Neutrophil (primary cell): Measurements from ENCODE around the gene TIMM44.

Source experiments
- H3K27ac ChIP-seq: fragments of 200-600 bp; sonication (generic); 2 replicates; pipeline ENCODE4 v1.5.1; 2016; ENCODE audit warnings: mild to moderate bottlenecking, moderate library complexity
- H3K27me3 ChIP-seq: fragments of 200-600 bp; sonication (generic); 2 replicates; pipeline ENCODE4 v1.6.0; 2016; ENCODE audit warnings: mild to moderate bottlenecking
- H3K36me3 ChIP-seq: fragments of 200-600 bp; sonication (generic); 2 replicates; pipeline ENCODE4 v1.5.1; 2017
- H3K4me1 ChIP-seq, 2 experiments: fragments of 200-600 bp in 1 of 2; sonication (generic) in 1 of 2; 1 replicate in 1 of 2; 2 replicates in 1 of 2; pipeline versions ENCODE4 v1.5.1 to v1.6.1; 2013 to 2016; ENCODE audit warnings: low read depth in 1 of 2, low read length in 1 of 2, mild to moderate bottlenecking in 1 of 2, moderate library complexity in 1 of 2; ENCODE audit not compliant: control insufficient read depth in 1 of 2, insufficient read depth in 1 of 2
- H3K4me3 ChIP-seq, 2 experiments: fragments of 200-600 bp in 1 of 2; sonication (generic) in 1 of 2; 1 replicate in 1 of 2; 2 replicates in 1 of 2; pipeline ENCODE4 v1.5.1; 2013 to 2016; ENCODE audit warnings: low read depth in 1 of 2, low read length in 1 of 2, mild to moderate bottlenecking in 1 of 2, moderate library complexity in 1 of 2
- H3K9me3 ChIP-seq: fragments of 200-600 bp; sonication (generic); 2 replicates; pipeline ENCODE4 v1.5.1; 2016
- TF ChIP-seq, protein P1 (sequence below): fragments of 200-600 bp; sonication (generic); IDR thresholded peaks from 2 replicates; pipeline ENCODE4 v1.5.1; 2016; ENCODE audit warnings: antibody characterized with exemption

TIMM44 gene

DNA sequence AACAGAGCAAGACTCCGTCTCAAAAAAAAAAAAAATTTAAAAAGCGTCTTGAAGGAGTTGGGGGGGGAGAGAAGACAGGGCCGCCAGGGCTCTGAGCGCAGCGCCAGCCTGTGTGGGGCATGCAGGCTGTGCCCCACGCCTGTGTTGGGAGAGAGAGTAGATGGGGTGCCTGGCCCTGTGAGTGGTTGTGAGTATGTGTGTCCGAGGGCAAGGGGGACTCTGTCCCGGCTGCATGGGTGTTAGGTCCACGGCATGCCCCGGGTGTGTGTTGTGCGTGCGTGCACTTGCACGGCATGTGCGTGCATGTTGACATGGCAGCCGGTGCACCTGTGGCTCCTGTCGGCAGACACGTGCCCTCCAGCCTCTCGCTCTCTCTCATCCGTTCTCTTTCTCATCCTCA is 36.3 kb downstream of the TIMM44 start:
- Histone ChIP-seq H3K36me3 (peaks cover 46% of the 10 kb centered on the region), H3K4me1 (peaks cover 22 to 23% of the 10 kb centered on the region in 2 experiments), H3K27ac (no peak overlapping the region), H3K4me3 (no peak overlapping the region), H3K9me3 (no peaks in the 10 kb centered on the region), H3K27me3 (peaks cover 9% of the 10 kb centered on the region)
- TF ChIP-seq, protein P1, sequence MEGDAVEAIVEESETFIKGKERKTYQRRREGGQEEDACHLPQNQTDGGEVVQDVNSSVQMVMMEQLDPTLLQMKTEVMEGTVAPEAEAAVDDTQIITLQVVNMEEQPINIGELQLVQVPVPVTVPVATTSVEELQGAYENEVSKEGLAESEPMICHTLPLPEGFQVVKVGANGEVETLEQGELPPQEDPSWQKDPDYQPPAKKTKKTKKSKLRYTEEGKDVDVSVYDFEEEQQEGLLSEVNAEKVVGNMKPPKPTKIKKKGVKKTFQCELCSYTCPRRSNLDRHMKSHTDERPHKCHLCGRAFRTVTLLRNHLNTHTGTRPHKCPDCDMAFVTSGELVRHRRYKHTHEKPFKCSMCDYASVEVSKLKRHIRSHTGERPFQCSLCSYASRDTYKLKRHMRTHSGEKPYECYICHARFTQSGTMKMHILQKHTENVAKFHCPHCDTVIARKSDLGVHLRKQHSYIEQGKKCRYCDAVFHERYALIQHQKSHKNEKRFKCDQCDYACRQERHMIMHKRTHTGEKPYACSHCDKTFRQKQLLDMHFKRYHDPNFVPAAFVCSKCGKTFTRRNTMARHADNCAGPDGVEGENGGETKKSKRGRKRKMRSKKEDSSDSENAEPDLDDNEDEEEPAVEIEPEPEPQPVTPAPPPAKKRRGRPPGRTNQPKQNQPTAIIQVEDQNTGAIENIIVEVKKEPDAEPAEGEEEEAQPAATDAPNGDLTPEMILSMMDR = no peak

- Histone ChIP-seq H3K4me3 (no peak overlapping the region), H3K36me3 (peaks cover 34% of the 10 kb centered on the region), H3K27ac (no peak overlapping the region)
Observed at GRCh38 chr19:7905859-7906258, 37.6 kb downstream of the TIMM44 start.

DNA sequence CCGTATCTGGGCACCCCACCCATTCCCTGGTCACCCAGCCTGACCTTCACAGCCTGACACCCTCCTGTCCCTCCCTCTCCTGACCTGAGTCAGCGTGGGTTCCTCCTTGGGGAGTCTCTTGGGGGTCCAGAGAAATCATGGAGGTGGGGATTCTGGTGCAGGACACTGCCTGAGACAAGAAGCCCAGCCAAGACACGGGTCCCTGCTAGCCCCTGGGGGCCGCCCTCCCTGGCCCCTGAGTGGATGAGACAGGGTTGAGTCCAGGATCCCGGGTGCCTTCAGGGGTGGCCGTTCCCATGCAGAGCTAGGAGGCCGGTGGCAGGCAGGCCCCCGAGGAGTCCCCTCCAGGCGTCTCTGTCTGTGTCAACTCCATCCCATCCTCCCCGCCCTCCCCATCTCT is 38.2 kb downstream of the TIMM44 start:
- H3K4me1 ChIP-seq = peaks cover 22 to 23% of the 10 kb centered on the region in 2 experiments
- H3K9me3 ChIP-seq = no peaks in the 10 kb centered on the region
- TF ChIP-seq, protein P1 = no peak
- peaks cover 25% of the 10 kb centered on the region for H3K27me3 ChIP-seq
- H3K27ac ChIP-seq = no peak overlapping the region
- no peak overlapping the region for H3K4me3 ChIP-seq
- H3K36me3 ChIP-seq = peaks cover 28% of the 10 kb centered on the region

More at GRCh38 chr19:7905859-7906258, 37.6 kb downstream of the TIMM44 start:
- Histone ChIP-seq H3K4me1 (peaks cover 22 to 23% of the 10 kb centered on the region in 2 experiments), H3K27me3 (peaks cover 20% of the 10 kb centered on the region), H3K9me3 (no peaks in the 10 kb centered on the region)
- TF ChIP-seq, protein P1 = no peak

DNA sequence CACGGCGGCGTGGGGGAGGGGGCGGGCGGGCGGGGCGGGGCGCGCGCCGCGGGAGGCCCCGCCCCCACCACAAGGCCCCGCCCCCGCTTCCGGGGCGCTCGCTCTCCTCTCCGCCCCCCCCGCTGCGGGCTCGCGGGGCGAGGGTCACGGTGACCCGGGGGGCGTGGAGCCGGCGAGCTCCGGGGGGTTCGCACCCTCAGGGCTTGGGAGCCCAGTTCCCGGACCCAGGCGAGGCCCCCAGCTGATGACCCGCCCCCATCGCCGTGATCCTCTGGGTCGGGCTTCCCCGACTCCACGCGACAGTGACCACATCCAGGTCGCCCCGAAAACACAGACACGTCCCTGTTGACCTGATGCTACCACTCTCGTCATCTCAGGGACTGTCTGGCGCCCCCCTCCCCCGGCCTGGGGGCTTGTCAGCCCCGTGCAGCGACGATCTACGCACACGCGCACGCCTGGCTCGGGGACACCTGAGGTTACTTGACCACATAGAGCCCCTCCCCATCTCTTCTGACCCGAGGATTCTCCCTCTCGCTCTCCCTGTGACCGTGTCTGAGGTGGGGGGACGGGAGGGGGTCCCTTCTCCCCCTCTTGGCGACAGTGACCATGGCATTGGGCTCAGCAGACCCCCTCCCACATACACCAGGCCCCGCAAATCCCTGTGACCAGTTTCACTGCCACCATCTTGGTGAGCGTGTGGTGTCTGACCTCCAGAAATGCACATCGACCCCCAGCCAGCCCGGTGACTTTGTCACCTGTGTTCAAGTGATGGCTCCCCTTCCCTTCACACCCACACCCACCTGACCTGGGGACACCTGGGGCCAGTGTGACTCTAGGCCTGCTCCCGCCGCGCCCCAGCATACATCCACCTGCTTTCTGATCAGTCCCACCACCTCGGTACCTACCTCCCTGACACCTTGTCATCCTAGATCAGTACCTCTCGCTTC is 39.1 kb downstream of the TIMM44 start:
- peak overlapping the region; percentile 96 for H3K27ac ChIP-seq
- H3K4me1 ChIP-seq = peaks cover 22 to 23% of the 10 kb centered on the region in 2 experiments
- no peaks in the 10 kb centered on the region for H3K9me3 ChIP-seq
- TF ChIP-seq, protein P1 = no peak
- H3K4me3 ChIP-seq = peak overlapping the region; percentile 75 to 88
- H3K27me3 ChIP-seq = peaks cover 34% of the 10 kb centered on the region
- peaks cover 18% of the 10 kb centered on the region for H3K36me3 ChIP-seq

GRCh38 chr19:7903244-7904073 is 40.0 kb downstream of the TIMM44 start, which contains the start of gene MAP2K7:
MAP2K7 (plus strand) TSS chr19:7903877; CDS start chr19:7903945, 68 bp downstream.
- Histone ChIP-seq H3K27me3 (peaks cover 37% of the 10 kb centered on the region), H3K27ac (peak within 1 kb of the TSS; percentile 96), H3K9me3 (no peaks in the 10 kb centered on the region), H3K4me1 (peaks cover 22 to 23% of the 10 kb centered on the region in 2 experiments), H3K36me3 (peaks cover 10% of the 10 kb centered on the region), H3K4me3 (peak within 1 kb of the TSS; percentile 75 to 88)
- TF ChIP-seq, protein P1 = peak; percentile 92
